HG03175 (cell line): ENCODE results near the gene FGFBP2.

Source experiments
- ATAC-seq: cut with Tn5 transposase; IDR thresholded peaks from one replicate; pipeline ENCODE4 v1.9.1; 2021; ENCODE audit warnings: mild to moderate bottlenecking, moderate library complexity; ENCODE audit not compliant: unreplicated experiment

FGFBP2 gene

DNA sequence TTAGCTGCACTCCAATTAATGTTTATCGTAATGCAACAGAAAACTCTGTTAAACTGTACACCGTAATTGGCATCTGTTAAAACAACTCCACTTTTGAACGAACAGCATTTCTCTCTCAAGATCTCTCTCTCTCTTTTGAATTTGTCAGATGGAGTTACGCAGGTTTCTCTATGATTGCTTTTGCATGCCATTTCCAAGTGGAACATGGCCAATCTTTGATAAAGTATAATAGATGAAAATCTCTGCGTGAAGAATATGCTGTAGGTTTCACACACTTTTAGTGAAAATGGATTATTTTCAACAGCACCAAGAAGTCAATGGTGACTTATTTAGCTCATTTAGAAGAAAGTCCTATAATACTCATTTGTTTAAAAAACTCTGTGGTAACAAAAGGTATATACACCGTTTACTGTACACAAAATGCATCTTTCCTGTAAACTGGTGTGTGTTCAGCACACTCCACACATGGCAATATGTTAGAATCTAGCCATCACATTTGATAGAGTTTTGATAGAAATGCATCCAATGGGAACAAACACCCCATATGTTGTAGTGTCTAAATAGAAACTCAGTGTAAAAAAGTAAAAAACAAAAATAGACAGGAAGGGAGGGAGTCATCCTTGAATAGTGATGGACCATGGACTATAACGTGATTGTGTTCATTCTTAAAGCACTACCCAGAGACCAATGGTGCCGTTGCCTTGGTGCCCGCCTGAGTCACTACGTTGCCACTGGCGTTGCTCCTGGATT is 5.8 kb upstream of the FGFBP2 start:
- ATAC-seq = no peak

DNA sequence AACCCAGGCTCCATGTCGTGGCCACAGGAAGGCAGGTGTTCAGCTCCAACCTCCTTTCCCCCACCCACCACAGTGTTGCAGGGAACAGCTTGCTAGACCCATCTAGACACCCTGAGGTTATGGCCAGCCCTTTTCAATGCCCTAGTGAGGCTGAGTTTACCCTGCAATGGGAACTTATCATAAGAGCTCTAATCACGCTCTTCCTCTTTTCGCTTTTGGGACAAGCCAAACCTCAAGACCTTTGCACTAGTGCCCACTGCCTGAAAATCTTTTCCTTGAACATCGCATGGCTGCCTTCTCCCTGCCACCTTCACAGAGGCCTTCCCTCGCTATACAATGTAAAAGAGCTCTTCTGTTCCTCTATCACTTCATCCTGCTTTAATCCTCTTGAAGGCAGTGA is 2.4 kb upstream of the FGFBP2 start:
- no peak for ATAC-seq

DNA sequence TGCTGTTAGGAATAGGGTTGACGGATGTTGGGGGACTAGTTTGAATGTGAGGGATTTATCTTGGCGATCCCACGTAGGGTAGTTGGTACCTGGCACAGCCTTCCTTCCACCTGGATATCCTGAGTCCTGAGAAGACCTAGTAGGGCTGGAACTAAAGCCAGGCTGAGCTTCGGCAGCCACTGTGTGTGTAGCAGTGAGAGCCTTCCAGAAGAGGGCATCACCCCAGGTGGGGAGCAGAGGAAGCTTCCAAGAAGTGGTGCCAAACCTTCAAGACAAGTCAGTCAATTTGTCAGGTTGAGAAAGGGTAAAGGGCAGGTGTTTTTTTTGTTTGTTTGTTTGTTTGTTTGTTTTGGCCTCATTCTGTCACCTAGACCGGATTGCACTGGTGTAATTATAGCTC is 1.2 kb upstream of the FGFBP2 start:
- ATAC-seq = no peak

GRCh38 chr4:15963576-15963975 is 601 bp upstream of the FGFBP2 start:
- peak; percentile 77 for ATAC-seq

- ATAC-seq = no peak
Measured at GRCh38 chr4:15961781-15962510, 1.0 kb downstream of the FGFBP2 start.

- ATAC-seq = no peak
Measured at GRCh38 chr4:15958562-15958961, 4.4 kb downstream of the FGFBP2 start.

DNA sequence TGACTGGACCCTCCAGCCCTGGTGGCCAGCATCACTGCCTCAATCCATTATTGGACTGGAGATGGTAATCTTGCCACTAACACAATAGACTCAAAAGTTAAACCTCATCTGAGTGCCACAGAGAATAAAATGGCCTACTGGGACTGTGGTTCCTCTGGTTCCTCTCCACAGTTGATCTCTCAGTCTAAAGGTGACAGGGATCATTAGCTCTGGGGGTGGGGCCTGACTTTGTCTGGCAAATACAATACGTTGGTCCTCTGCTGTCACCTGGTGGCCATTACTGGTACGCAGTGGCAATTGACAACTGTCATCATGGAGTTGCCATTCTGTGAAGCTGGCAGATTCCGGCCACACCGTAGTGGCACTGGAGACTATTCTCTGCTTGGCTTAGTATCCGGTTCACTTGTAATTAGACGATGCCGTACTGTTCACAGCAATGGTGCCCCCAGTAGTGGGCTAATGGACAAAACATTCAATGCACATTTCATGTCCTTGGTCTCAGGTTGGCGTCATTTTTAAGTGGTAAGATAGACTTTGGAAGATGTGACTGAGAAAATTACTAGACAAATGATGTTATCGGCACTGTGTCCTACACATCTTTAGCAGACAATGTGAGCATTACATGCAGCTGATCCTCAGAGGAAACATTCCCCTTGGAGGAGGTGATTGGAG is 6.7 kb downstream of the FGFBP2 start:
- peak; percentile 95 for ATAC-seq

- ATAC-seq = no peak
Measured at GRCh38 chr4:15955670-15956069, 7.3 kb downstream of the FGFBP2 start.

DNA sequence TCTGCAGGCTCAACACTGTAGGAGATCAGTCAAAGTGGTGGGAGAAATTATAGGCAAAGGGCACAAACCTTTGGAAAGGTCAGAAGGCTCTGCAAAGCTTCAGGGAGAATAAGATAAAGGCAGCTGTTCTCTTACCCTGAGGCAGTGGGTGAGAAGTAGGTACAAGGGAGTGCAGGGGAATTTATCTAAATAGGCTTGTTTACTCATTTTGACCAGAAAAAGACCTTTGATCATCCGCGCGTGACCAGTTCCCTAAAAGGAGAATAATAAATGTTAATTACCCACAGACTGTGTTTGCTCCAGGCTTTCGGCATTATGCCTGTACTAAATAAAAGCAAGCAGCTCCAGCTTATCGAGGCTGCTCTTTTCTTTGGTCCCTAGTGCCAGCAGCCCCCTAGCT is 9.3 kb downstream of the FGFBP2 start:
- no peak for ATAC-seq

- no peak for ATAC-seq
Measured at GRCh38 chr4:15951781-15952180, 11.2 kb downstream of the FGFBP2 start.

DNA sequence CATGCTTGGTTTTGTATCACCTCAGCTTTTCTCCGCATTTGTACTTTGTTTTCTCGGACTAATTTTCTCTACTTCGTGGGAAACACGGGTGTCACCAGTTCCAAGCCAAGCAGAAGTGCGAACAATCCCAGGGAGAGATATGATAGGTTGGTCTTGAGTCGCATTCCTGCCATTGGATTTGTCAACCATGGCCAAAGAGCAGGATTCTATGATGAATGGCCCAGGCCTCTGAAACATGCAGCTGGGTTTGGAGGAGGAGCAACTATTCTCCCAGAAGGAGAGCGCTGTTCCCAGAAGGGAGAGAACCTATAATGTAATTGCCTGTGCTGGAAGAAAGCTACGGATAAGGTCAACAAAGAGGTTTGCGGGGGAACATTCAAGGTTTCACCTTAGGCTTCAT is 14.1 kb downstream of the FGFBP2 start:
- no peak for ATAC-seq

DNA sequence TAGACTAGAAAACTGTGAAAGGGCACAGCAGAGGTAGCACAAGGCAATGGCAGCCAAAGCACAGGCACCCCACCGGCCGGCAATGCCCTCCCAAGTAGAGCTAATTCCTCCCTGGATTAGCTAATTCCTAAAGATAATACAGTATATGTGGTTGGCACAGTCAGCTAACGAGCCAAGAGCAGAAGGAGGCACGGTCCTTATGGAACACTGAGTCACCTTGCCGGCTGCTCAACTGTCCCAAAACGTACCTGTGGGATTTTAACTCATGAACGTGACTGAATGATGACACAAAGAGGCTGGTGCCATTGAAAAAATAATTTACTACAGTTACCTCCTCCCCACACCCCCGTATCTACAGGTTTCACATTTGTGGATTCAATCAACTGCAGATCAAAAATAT is 15.3 kb downstream of the FGFBP2 start:
- ATAC-seq = no peak

GRCh38 chr4:15945516-15945915 is 17.5 kb downstream of the FGFBP2 start:
- no peak for ATAC-seq

DNA sequence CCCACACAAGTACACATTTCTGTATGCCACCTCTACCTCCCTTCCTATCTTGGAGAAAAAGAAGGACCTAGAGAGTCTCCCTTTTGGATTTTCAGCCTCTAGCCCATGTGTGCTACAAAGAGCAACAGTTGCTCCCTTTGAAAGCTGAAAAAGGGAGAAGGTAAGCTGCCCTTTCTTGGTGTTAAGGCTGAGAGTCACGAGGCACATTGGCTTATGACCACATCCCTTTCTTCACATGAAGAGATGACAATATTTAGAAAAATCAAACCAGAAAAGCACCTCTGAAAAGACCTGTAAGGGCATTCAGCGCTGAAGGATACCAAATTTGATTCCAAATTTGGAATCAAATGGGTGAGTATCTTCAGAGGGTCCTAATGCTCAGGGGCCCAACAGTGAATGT is 18.1 kb downstream of the FGFBP2 start:
- ATAC-seq = no peak

DNA sequence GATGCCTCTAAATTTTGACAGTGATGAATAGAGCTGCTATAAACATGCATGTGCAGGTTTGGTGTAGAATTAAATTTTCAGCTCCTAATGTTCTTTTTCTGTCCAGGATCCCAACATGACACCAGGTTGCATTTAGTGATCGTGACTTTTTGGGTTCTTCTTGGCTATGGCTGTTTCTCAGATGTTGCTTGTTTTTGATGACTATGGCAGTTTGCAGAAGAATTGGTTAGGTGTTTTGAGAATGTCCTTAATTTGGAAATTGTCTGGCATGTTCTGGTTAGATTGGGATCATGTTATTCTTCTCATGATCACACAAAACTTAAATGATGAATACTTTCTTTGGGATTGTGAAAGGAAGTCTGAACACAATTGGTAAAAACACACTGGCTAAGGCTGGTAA is 20.7 kb downstream of the FGFBP2 start:
- no peak for ATAC-seq

- no peak for ATAC-seq
Measured at GRCh38 chr4:15938640-15939039, 24.3 kb downstream of the FGFBP2 start, which contains the start of gene FGFBP1. Gene FGFBP1, minus strand, starts transcription at chr4:15938740. Its CDS starts 2,108 bp downstream, at chr4:15936632.

GRCh38 chr4:15938182-15938581 is 24.8 kb downstream of the FGFBP2 start:
- no peak for ATAC-seq

DNA sequence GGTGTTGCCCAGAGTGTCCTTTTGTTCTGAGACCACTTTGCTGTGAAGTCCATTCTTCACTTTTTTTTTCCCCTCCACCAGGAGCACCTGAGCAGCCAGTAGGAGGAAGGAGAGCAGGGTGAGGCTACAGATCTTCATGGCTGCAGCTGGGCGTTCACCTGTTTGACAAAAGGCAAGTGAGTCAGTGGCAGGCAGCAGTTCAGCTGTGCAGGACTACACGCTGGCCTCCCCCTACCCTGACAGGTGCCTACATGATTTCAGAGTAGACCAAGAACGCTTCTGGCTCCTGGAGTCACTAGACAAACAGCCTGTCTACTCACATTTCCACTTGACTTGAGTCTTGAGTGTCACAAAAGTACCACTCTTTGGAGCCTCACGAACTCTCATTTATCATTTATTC is 26.5 kb downstream of the FGFBP2 start:
- no peak for ATAC-seq

GRCh38 chr4:15935504-15936402 is 27.2 kb downstream of the FGFBP2 start:
- no peak for ATAC-seq

DNA sequence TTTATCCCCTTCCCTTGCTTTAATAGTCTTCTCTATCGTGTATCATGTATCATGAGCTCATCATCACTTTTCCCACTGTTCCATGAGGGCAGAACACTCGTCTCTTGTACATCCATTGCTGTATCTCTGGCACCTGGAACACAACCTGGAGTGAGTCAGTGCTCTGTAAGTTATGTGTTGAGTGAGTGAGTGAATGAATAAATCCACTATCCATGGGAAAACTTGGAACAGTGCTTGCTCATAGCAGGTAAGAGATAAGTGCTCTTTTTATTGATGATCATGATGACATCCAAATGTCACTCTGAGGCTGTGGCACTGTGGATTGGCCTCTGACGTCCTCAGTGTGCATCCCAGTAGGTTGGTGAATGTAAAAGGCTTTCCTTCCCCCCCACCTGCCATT is 28.7 kb downstream of the FGFBP2 start:
- ATAC-seq = no peak
